Stimulated activated CD8-positive, alpha-beta memory T cell treated with anti-CD3 and anti-CD28 coated beads, Interleukin-15, amount 100 ng/mL, for 48 hours (primary cell): ENCODE data around the gene ARGLU1.

Source experiments
- DNase-seq, 2 donors: peaks; one replicate each; pipeline ENCODE4 v3.0.0-alpha.2; 2020; ENCODE audit warnings: low read depth in 2 of 2

Gene ARGLU1

GRCh38 chr13:106524108-106524507 is 43.8 kb downstream of the ARGLU1 start:
- DNase-seq: no peak

- DNase-seq: no peak
Observed at GRCh38 chr13:106523576-106523975, 44.4 kb downstream of the ARGLU1 start.

- no peak for DNase-seq
Observed at GRCh38 chr13:106522898-106523525, 44.9 kb downstream of the ARGLU1 start.

- no peak for DNase-seq
Observed at GRCh38 chr13:106522112-106522705, 45.7 kb downstream of the ARGLU1 start.

- DNase-seq: no peak
Observed at GRCh38 chr13:106521095-106521799, 46.7 kb downstream of the ARGLU1 start.

GRCh38 chr13:106520251-106521054 is 47.5 kb downstream of the ARGLU1 start:
- DNase-seq: no peak

- DNase-seq: no peak
Observed at GRCh38 chr13:106518512-106518911, 49.4 kb downstream of the ARGLU1 start.

- no peak for DNase-seq
Observed at GRCh38 chr13:106517109-106517847, 50.7 kb downstream of the ARGLU1 start.

GRCh38 chr13:106515635-106516254 is 52.2 kb downstream of the ARGLU1 start:
- DNase-seq: no peak

GRCh38 chr13:106514928-106515634 is 52.9 kb downstream of the ARGLU1 start:
- no peak for DNase-seq

- no peak for DNase-seq
Observed at GRCh38 chr13:106513025-106513983, 54.6 kb downstream of the ARGLU1 start.

- no peak for DNase-seq
Observed at GRCh38 chr13:106507560-106508274, 60.2 kb downstream of the ARGLU1 start.

- DNase-seq: no peak
Observed at GRCh38 chr13:106506286-106506685, 61.7 kb downstream of the ARGLU1 start.

GRCh38 chr13:106505732-106506131 is 62.2 kb downstream of the ARGLU1 start:
- no peak for DNase-seq

- no peak for DNase-seq
Observed at GRCh38 chr13:106505295-106505694, 62.6 kb downstream of the ARGLU1 start.

- no peak for DNase-seq
Observed at GRCh38 chr13:106503730-106504453, 64.0 kb downstream of the ARGLU1 start.

- no peak for DNase-seq
Observed at GRCh38 chr13:106503272-106503671, 64.7 kb downstream of the ARGLU1 start.

GRCh38 chr13:106500445-106500844 is 67.5 kb downstream of the ARGLU1 start:
- no peak for DNase-seq
